GM12878 (cell line): ENCODE measurements around the gene PRR13.
"Not testable (repeated sequence)": the region's sequence is repeated elsewhere in the genome, so short reads cannot be mapped to it uniquely, and the experiment has no call there.

Experiments used
- EP300 ChIP-seq, 2 experiments: fragments of 150-350 bp in 1 of 2; IDR thresholded peaks; 2 replicates each; pipeline ENCODE4 v1.6.1; 2011 to 2012; ENCODE audit warnings: low read depth in 2 of 2, low read length in 2 of 2, borderline replicate concordance in 1 of 2, improper control_type of control experiment in 1 of 2, inconsistent platforms in 1 of 2; ENCODE audit not compliant: control insufficient read depth in 1 of 2
- EZH2 ChIP-seq: IDR thresholded peaks from 2 replicates; pipeline ENCODE4 v1.6.1; 2012; ENCODE audit warnings: low read depth, mild to moderate bottlenecking, control low read depth, inconsistent platforms, low read length, borderline replicate concordance; ENCODE audit not compliant: control insufficient read depth
- IRF4 ChIP-seq: IDR thresholded peaks from 2 replicates; pipeline ENCODE4 v1.6.1; 2011; ENCODE audit warnings: low read depth, low read length
- MTA3 ChIP-seq: IDR thresholded peaks from 2 replicates; pipeline ENCODE4 v1.6.1; 2012; ENCODE audit warnings: low read length, inconsistent platforms, borderline replicate concordance
- PML ChIP-seq: IDR thresholded peaks from 2 replicates; pipeline ENCODE4 v1.6.1; 2012; ENCODE audit warnings: low read length, inconsistent platforms
- RELA ChIP-seq: fragments of 450-650 bp; IDR thresholded peaks from 2 replicates; pipeline ENCODE4 v1.8.0; 2014; ENCODE audit warnings: borderline replicate concordance; ENCODE audit not compliant: partially characterized antibody
- SIN3A ChIP-seq: IDR thresholded peaks from 2 replicates; pipeline ENCODE4 v1.6.1; 2012; ENCODE audit warnings: low read depth, low read length, improper control_type of control experiment
- TF ChIP-seq, protein P1 (sequence below), 3 experiments: IDR thresholded peaks in 2 of 3; conservative IDR thresholded peaks in 1 of 3; 2 replicates each; pipeline ENCODE4 v1.5.1; 2011; ENCODE audit warnings: low read depth in 3 of 3, low read length in 3 of 3, mild to moderate bottlenecking in 3 of 3, control low read depth in 2 of 3, moderate library complexity in 2 of 3, inconsistent platforms in 1 of 3, mixed read lengths in 1 of 3; ENCODE audit not compliant: control insufficient read depth in 2 of 3, insufficient read depth in 1 of 3; ENCODE audit errors: extremely low read depth in 1 of 3
- TF ChIP-seq, protein P2 (sequence below): fragments of 450-650 bp; IDR thresholded peaks from 2 replicates; pipeline ENCODE4 v1.6.1; 2016; ENCODE audit warnings: mild to moderate bottlenecking, moderate library complexity, borderline replicate concordance

DNA sequence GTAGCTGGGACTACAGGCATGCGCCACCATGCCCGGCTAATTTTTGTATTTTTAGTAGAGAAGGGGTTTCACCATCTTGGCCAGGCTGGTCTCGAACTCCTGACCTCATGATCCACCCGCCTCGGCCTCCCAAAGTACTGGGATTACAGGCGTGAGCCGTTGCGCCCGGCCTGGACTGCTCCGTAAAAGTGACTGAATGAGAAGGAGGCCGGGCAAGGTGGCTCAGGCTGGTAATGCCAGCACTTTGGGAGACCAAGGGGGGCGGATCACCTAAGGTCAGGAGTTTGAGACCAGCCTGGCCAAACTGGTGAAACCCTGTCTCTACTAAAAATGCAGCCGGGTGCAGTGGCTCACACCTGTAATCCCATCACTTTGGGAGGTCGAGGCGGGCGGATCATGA lies 39.2 kb upstream of the PRR13 start:
- TF ChIP-seq, protein P1, sequence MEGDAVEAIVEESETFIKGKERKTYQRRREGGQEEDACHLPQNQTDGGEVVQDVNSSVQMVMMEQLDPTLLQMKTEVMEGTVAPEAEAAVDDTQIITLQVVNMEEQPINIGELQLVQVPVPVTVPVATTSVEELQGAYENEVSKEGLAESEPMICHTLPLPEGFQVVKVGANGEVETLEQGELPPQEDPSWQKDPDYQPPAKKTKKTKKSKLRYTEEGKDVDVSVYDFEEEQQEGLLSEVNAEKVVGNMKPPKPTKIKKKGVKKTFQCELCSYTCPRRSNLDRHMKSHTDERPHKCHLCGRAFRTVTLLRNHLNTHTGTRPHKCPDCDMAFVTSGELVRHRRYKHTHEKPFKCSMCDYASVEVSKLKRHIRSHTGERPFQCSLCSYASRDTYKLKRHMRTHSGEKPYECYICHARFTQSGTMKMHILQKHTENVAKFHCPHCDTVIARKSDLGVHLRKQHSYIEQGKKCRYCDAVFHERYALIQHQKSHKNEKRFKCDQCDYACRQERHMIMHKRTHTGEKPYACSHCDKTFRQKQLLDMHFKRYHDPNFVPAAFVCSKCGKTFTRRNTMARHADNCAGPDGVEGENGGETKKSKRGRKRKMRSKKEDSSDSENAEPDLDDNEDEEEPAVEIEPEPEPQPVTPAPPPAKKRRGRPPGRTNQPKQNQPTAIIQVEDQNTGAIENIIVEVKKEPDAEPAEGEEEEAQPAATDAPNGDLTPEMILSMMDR (IDR thresholded peaks at IDR 0.05 in 2 of 3, conservative IDR thresholded peaks at IDR 0.05 in 1 of 3; ENCODE audit: control insufficient read depth in 2 of 3, extremely low read depth in 1 of 3, insufficient read depth in 1 of 3, low read depth in 3 of 3, low read length in 3 of 3): not testable (repeated sequence)
- TF ChIP-seq, protein P2, sequence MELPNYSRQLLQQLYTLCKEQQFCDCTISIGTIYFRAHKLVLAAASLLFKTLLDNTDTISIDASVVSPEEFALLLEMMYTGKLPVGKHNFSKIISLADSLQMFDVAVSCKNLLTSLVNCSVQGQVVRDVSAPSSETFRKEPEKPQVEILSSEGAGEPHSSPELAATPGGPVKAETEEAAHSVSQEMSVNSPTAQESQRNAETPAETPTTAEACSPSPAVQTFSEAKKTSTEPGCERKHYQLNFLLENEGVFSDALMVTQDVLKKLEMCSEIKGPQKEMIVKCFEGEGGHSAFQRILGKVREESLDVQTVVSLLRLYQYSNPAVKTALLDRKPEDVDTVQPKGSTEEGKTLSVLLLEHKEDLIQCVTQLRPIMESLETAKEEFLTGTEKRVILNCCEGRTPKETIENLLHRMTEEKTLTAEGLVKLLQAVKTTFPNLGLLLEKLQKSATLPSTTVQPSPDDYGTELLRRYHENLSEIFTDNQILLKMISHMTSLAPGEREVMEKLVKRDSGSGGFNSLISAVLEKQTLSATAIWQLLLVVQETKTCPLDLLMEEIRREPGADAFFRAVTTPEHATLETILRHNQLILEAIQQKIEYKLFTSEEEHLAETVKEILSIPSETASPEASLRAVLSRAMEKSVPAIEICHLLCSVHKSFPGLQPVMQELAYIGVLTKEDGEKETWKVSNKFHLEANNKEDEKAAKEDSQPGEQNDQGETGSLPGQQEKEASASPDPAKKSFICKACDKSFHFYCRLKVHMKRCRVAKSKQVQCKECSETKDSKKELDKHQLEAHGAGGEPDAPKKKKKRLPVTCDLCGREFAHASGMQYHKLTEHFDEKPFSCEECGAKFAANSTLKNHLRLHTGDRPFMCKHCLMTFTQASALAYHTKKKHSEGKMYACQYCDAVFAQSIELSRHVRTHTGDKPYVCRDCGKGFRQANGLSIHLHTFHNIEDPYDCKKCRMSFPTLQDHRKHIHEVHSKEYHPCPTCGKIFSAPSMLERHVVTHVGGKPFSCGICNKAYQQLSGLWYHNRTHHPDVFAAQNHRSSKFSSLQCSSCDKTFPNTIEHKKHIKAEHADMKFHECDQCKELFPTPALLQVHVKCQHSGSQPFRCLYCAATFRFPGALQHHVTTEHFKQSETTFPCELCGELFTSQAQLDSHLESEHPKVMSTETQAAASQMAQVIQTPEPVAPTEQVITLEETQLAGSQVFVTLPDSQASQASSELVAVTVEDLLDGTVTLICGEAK: not testable (repeated sequence)
- TF ChIP-seq RELA; PML; SIN3A; MTA3; IRF4; EZH2; EP300 (IDR thresholded peaks at IDR 0.05; ENCODE audit: borderline replicate concordance in 1 of 2, control insufficient read depth in 1 of 2, low read depth in 2 of 2, low read length in 2 of 2): not testable (repeated sequence)
